Transverse colon (tissue), 3 donors: Measurements from ENCODE around the gene UPK1B.

ENCODE experiments used
- POLR2A ChIP-seq: fragments of 450-650 bp; IDR thresholded peaks from one replicate; pipeline ENCODE4 v1.6.1; 2016; ENCODE audit warnings: antibody characterized with exemption, mild to moderate bottlenecking, moderate library complexity
- POLR2AphosphoS5 ChIP-seq, 3 donors: sonication (generic); formaldehyde crosslinking; IDR thresholded peaks; one replicate each; pipeline ENCODE4 v1.6.1; 2016; ENCODE audit warnings: antibody characterized with exemption in 3 of 3

- TF ChIP-seq POLR2A = no peak
- TF ChIP-seq POLR2AphosphoS5 (IDR thresholded peaks at IDR 0.05) = no peak
These were observed 23.9 kb upstream of the UPK1B start for GRCh38 chr3:119149484-119149883.
